H1 (cell line): ENCODE results near the gene CACNA2D1. TPM values are rescaled to one million over a fixed set of nuclear protein-coding genes. Genes with fewer than 3 reads are reported as not detected.

Experiments
- CTCF ChIA-PET: fragments of 300-600 bp; sonication (Branson Sonifier 250); formaldehyde crosslinking; loops from one replicate; lab custom pipeline; 2021; ENCODE audit not compliant: partially characterized antibody; lab: Charles Lee
- POLR2A ChIA-PET: fragments of 300-600 bp; sonication (Branson Sonifier 250); formaldehyde crosslinking; loops from one replicate; lab custom pipeline; 2021; ENCODE audit warnings: inconsistent platforms; ENCODE audit not compliant: partially characterized antibody; lab: Charles Lee
- DNase-seq, 2 experiments: peaks; one replicate each; pipeline versions ENCODE4 v3.0.0 to v3.0.0-alpha.2; 2010 to 2022; ENCODE audit warnings: low spot score in 2 of 2, low read depth in 1 of 2, mixed read lengths in 1 of 2
- FAIRE-seq: peaks from 2 replicates; lab custom pipeline; 2011; peaks lifted over from hg19 to GRCh38; lab: Jason Lieb, UNC
- H2AFZ ChIP-seq: 2 replicates; pipeline ENCODE4 v1.8.1; 2012; ENCODE audit warnings: low read length, inconsistent platforms
- H2AK5ac ChIP-seq: 2 replicates; pipeline ENCODE4 v1.6.1; 2013; ENCODE audit warnings: low read depth, low read length
- H2BK120ac ChIP-seq: replicated peaks from 2 replicates; pipeline ENCODE3; 2013; ENCODE audit warnings: low read depth, low read length, inconsistent platforms
- H2BK12ac ChIP-seq: 2 replicates; pipeline ENCODE4 v1.6.1; 2013; ENCODE audit warnings: low read depth, low read length
- H2BK15ac ChIP-seq: 2 replicates; pipeline ENCODE4 v1.6.1; 2013; ENCODE audit warnings: low read length
- H2BK20ac ChIP-seq: 2 replicates; pipeline ENCODE4 v1.6.1; 2013; ENCODE audit warnings: low read length
- H2BK5ac ChIP-seq: 2 replicates; pipeline ENCODE4 v1.6.1; 2013; ENCODE audit warnings: low read depth, low read length
- H3K14ac ChIP-seq: 2 replicates; pipeline ENCODE4 v1.6.1; 2013; ENCODE audit warnings: inconsistent platforms; ENCODE audit not compliant: insufficient read length
- H3K18ac ChIP-seq: 2 replicates; pipeline ENCODE4 v1.6.1; 2013; ENCODE audit warnings: low read length; ENCODE audit errors: extremely low read depth
- H3K23ac ChIP-seq: 2 replicates; pipeline ENCODE4 v1.6.1; 2013; ENCODE audit warnings: inconsistent platforms; ENCODE audit not compliant: insufficient read length
- H3K23me2 ChIP-seq: 2 replicates; pipeline ENCODE4 v1.6.1; 2013; ENCODE audit warnings: low read depth, low read length
- H3K27ac ChIP-seq: 2 replicates; pipeline ENCODE4 v1.6.1; 2011; ENCODE audit warnings: low read depth, low read length, inconsistent platforms
- H3K27me3 ChIP-seq, 4 experiments: replicated peaks in 1 of 4; 1 replicate in 1 of 4; 2 replicates in 3 of 4; pipeline versions ENCODE4 v1.6.1 to v1.8.1; 2011 to 2013; ENCODE audit warnings: low read length in 3 of 4, mild to moderate bottlenecking in 3 of 4, inconsistent platforms in 2 of 4, mixed read lengths in 2 of 4, moderate library complexity in 1 of 4; ENCODE audit not compliant: control insufficient read depth in 3 of 4, insufficient read depth in 3 of 4; ENCODE audit errors: extremely low read depth in 1 of 4
- H3K36me3 ChIP-seq, 4 experiments: 2 replicates each; pipeline versions ENCODE4 v1.6.1 to v1.8.1; 2011 to 2013; ENCODE audit warnings: mild to moderate bottlenecking in 4 of 4, low read length in 3 of 4, moderate library complexity in 2 of 4, control low read depth in 1 of 4, inconsistent platforms in 1 of 4; ENCODE audit not compliant: insufficient read depth in 4 of 4, control insufficient read depth in 2 of 4
- H3K4ac ChIP-seq: replicated peaks from 2 replicates; pipeline ENCODE3; 2013; ENCODE audit warnings: low read length, low read depth, mixed read lengths, inconsistent platforms; ENCODE audit not compliant: insufficient read length
- H3K4me1 ChIP-seq, 4 experiments: replicated peaks in 1 of 4; 1 replicate in 1 of 4; 2 replicates in 3 of 4; pipeline versions ENCODE4 v1.6.1 to v1.8.1; 2011 to 2013; ENCODE audit warnings: low read length in 3 of 4, inconsistent platforms in 2 of 4, mixed read lengths in 1 of 4; ENCODE audit not compliant: insufficient read depth in 4 of 4, control insufficient read depth in 3 of 4
- H3K4me2 ChIP-seq, 2 experiments: 2 replicates each; pipeline versions ENCODE4 v1.6.1 to v1.8.1; 2011 to 2013; ENCODE audit warnings: low read depth in 2 of 2, low read length in 2 of 2, control low read depth in 1 of 2, inconsistent platforms in 1 of 2, mild to moderate bottlenecking in 1 of 2; ENCODE audit not compliant: insufficient read depth in 1 of 2
- H3K4me3 ChIP-seq, 4 experiments: fragments of 200-600, 300-600 bp in 1 of 4; sonication (generic), shearing (Covaris generic), sonication (Bioruptor Twin) in 1 of 4; 2 replicates each; pipeline versions ENCODE4 v1.5.1 to v1.8.1; 2011 to 2016; ENCODE audit warnings: low read length in 4 of 4, low read depth in 3 of 4, control low read depth in 2 of 4, inconsistent platforms in 2 of 4, mild to moderate bottlenecking in 2 of 4, mixed read lengths in 1 of 4, moderate library complexity in 1 of 4; ENCODE audit not compliant: insufficient read depth in 2 of 4; ENCODE audit errors: extremely low read depth in 1 of 4
- H3K56ac ChIP-seq: replicated peaks from 2 replicates; pipeline ENCODE3; 2013; ENCODE audit warnings: low read depth, mild to moderate bottlenecking, mixed read lengths, low read length, inconsistent platforms; ENCODE audit not compliant: insufficient read length
- H3K79me1 ChIP-seq: 2 replicates; pipeline ENCODE4 v1.6.1; 2013; ENCODE audit warnings: low read depth, low read length, control low read depth
- H3K79me2 ChIP-seq, 2 experiments: 2 replicates each; pipeline versions ENCODE4 v1.6.1 to v1.8.1; 2012 to 2013; ENCODE audit warnings: low read length in 2 of 2, mild to moderate bottlenecking in 2 of 2, inconsistent platforms in 1 of 2; ENCODE audit not compliant: insufficient read depth in 2 of 2, control insufficient read depth in 1 of 2
- H3K9ac ChIP-seq, 4 experiments: replicated peaks in 1 of 4; 1 replicate in 1 of 4; 2 replicates in 3 of 4; pipeline versions ENCODE4 v1.6.1 to v1.8.1; 2011 to 2013; ENCODE audit warnings: low read depth in 3 of 4, low read length in 3 of 4, control low read depth in 2 of 4, mild to moderate bottlenecking in 2 of 4, moderate library complexity in 2 of 4, inconsistent platforms in 1 of 4; ENCODE audit errors: extremely low read depth in 1 of 4
- H3K9me3 ChIP-seq, 2 experiments: 2 replicates each; pipeline versions ENCODE4 v1.6.1 to v1.8.1; 2012 to 2013; ENCODE audit warnings: mild to moderate bottlenecking in 2 of 2, moderate library complexity in 2 of 2, control low read depth in 1 of 2, inconsistent platforms in 1 of 2, low read depth in 1 of 2, low read length in 1 of 2, mixed read lengths in 1 of 2; ENCODE audit not compliant: insufficient read depth in 2 of 2
- H4K20me1 ChIP-seq, 2 experiments: replicated peaks in 1 of 2; 2 replicates each; pipeline versions ENCODE3 to v1.8.1; 2011 to 2013; ENCODE audit warnings: inconsistent platforms in 2 of 2, low read length in 2 of 2, mild to moderate bottlenecking in 1 of 2; ENCODE audit not compliant: insufficient read depth in 2 of 2, control insufficient read depth in 1 of 2
- H4K5ac ChIP-seq: 2 replicates; pipeline ENCODE4 v1.6.1; 2013; ENCODE audit warnings: low read length, low read depth, mixed read lengths, inconsistent platforms; ENCODE audit not compliant: insufficient read length
- H4K8ac ChIP-seq: 2 replicates; pipeline ENCODE4 v1.8.0; 2013; ENCODE audit warnings: mild to moderate bottlenecking, moderate library complexity, low read length, inconsistent platforms; ENCODE audit not compliant: insufficient read depth; ENCODE audit errors: extremely low read depth
- H4K91ac ChIP-seq: replicated peaks from 2 replicates; pipeline ENCODE3; 2013; ENCODE audit warnings: low read length, mixed read lengths, inconsistent platforms; ENCODE audit not compliant: insufficient read length
- CREB1 ChIP-seq: IDR thresholded peaks from 2 replicates; pipeline ENCODE4 v1.6.1; 2012; ENCODE audit warnings: inconsistent platforms
- GABPA ChIP-seq: IDR thresholded peaks from 2 replicates; pipeline ENCODE4 v1.6.1; 2011; ENCODE audit warnings: mild to moderate bottlenecking, low read length, moderate library complexity, borderline replicate concordance; ENCODE audit not compliant: insufficient read depth
- POU5F1 ChIP-seq: IDR thresholded peaks from 2 replicates; pipeline ENCODE4 v1.6.1; 2011; ENCODE audit warnings: low read depth, mild to moderate bottlenecking, low read length, moderate library complexity
- SP4 ChIP-seq: IDR thresholded peaks from 2 replicates; pipeline ENCODE4 v1.6.1; 2012; ENCODE audit warnings: low read length, inconsistent platforms
- WGBS, 2 experiments: shearing (Covaris generic) in 1 of 2; methylation state at CpG; one replicate each; pipeline versions ENCODE4 v1.1.6 to v1.1.7; 2013 to 2015; ENCODE audit warnings: low lambda C conversion rate in 2 of 2, mixed read lengths in 2 of 2, inconsistent platforms in 1 of 2, low coverage in 1 of 2, missing lambda C conversion rate in 1 of 2; ENCODE audit not compliant: insufficient replicate concordance in 2 of 2, insufficient coverage in 1 of 2, insufficient read length in 1 of 2; ENCODE audit errors: extremely low coverage in 1 of 2, missing lambda C conversion rate in 1 of 2; 5-methylcytosine and 5-hydroxymethylcytosine counted together
- polyA plus RNA-seq, 7 experiments: library from polyadenylated mRNA; depleted of rRNA in 3 of 7; stranded (reverse) in 5 of 7; unstranded in 2 of 7; fragments of >200 nt in 5 of 7; fragments of 200-250 nt in 2 of 7; gene quantifications; 1 replicate in 5 of 7; 2 replicates in 1 of 7; 4 replicates in 1 of 7; pipeline versions ENCODE4 v1.2.1 to v1.2.3, GENCODE V29; 2011 to 2013; ENCODE audit warnings: missing spikeins in 2 of 7, mixed read lengths in 2 of 7
- total RNA-seq: library from RNA; stranded (reverse); fragmentation: NEBNext Ultra II Directional; extraction: Animal tissue kit (Norgen Biotek cat#: 25700); gene quantifications from 2 replicates; pipeline ENCODE4 v1.2.1, GENCODE V29; 2021
- TF ChIP-seq, protein P1 (sequence below): IDR thresholded peaks from 2 replicates; pipeline ENCODE4 v1.6.1; 2012; ENCODE audit warnings: low read length, inconsistent platforms

Gene CACNA2D1
- total and polyA plus RNA-seq, 2 of the 8 experiments (the other 6 are each of a cell fraction or from before 2014, with no cell fraction given): 4.3 to 27.3 TPM

- Histone ChIP-seq H3K4me3 (no peak overlapping the region), H3K36me3 (no peaks in the 10 kb centered on the region; a peak in 1 of 8 replicates), H3K27ac (no peak overlapping the region), H3K14ac (no peak overlapping the region), H3K79me2 (no peaks in the 10 kb centered on the region), H3K27me3 (no peaks in the 10 kb centered on the region), H2AFZ (no peak overlapping the region), H3K4me2 (no peak overlapping the region), H2BK20ac (no peak overlapping the region), H2BK120ac (no peak overlapping the region), H4K91ac (no peak overlapping the region), H4K8ac (no peak overlapping the region), H3K9ac (no peak overlapping the region), H3K79me1 (no peaks in the 10 kb centered on the region), H3K23me2 (no peaks in the 10 kb centered on the region), H3K56ac (no peak overlapping the region), H3K9me3 (no peaks in the 10 kb centered on the region), H2BK15ac (no peak overlapping the region), H2AK5ac (no peak overlapping the region), H4K5ac (no peak overlapping the region), H3K4ac (no peak overlapping the region), H2BK12ac (no peak overlapping the region), H4K20me1 (peaks cover 0 to 1% of the 10 kb centered on the region in 2 experiments), H3K23ac (no peak overlapping the region), H3K4me1 (peaks cover 0 to 2% (median 0%) of the 10 kb centered on the region in 4 experiments; a peak in 1 of 7 replicates), H3K18ac (no peak overlapping the region), H2BK5ac (no peak overlapping the region)
- TF ChIP-seq POU5F1: no peak
- TF ChIP-seq GABPA: no peak
- TF ChIP-seq, protein P1, sequence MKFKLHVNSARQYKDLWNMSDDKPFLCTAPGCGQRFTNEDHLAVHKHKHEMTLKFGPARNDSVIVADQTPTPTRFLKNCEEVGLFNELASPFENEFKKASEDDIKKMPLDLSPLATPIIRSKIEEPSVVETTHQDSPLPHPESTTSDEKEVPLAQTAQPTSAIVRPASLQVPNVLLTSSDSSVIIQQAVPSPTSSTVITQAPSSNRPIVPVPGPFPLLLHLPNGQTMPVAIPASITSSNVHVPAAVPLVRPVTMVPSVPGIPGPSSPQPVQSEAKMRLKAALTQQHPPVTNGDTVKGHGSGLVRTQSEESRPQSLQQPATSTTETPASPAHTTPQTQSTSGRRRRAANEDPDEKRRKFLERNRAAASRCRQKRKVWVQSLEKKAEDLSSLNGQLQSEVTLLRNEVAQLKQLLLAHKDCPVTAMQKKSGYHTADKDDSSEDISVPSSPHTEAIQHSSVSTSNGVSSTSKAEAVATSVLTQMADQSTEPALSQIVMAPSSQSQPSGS: no peak
- no peak for TF ChIP-seq CREB1
- TF ChIP-seq SP4: no peak
- ChIA-PET POLR2A (no interaction called here), CTCF (interaction anchor here (0.9 to 1.7 kb wide), 2 partner anchors 491 to 739 kb away, joined by 3 read pairs; no protein-coding TSS in a partner anchor)
- no peak for DNase-seq
- 84% methylated on average over 2 of the region's 2 CpGs; no CpG with 5 or more reads in 1 of the 2 experiments for WGBS, 2 experiments
- FAIRE-seq: no peak
Observed at GRCh38 chr7:81990395-81990794, 453.2 kb downstream of the CACNA2D1 start.
